CD4-positive, alpha-beta T cell treated with Interleukin-15 for 4 hours (primary cell): ENCODE measurements around the gene ZNF77.
"Not testable (repeated sequence)": the region's sequence is repeated elsewhere in the genome, so short reads cannot be mapped to it uniquely, and the experiment has no call there.

Experiments used
- DNase-seq: peaks from one replicate; pipeline ENCODE4 v3.0.0-alpha.2; 2020; ENCODE audit warnings: low spot score

The ZNF77 gene

GRCh38 chr19:2944775-2945574 lies at the start of gene ZNF77:
Gene ZNF77 (minus strand): TSS chr19:2944971. CDS start chr19:2944840, 131 bp downstream.
- DNase-seq: peak; percentile 100

GRCh38 chr19:2993579-2993978 lies 48.8 kb upstream of the ZNF77 start:
- no peak for DNase-seq

GRCh38 chr19:2992958-2993357 lies 48.2 kb upstream of the ZNF77 start:
- no peak for DNase-seq

- not testable (repeated sequence) for DNase-seq
These were observed 47.6 kb upstream of the ZNF77 start for GRCh38 chr19:2992333-2992732.

GRCh38 chr19:2989236-2989946 lies 44.6 kb upstream of the ZNF77 start:
- no peak for DNase-seq

- DNase-seq: no peak
These were observed 43.8 kb upstream of the ZNF77 start for GRCh38 chr19:2988568-2988967.

- DNase-seq: no peak
These were observed 43.0 kb upstream of the ZNF77 start for GRCh38 chr19:2987797-2988196.

- DNase-seq: no peak
These were observed 42.3 kb upstream of the ZNF77 start for GRCh38 chr19:2986951-2987524.

- DNase-seq: no peak
These were observed 39.4 kb upstream of the ZNF77 start for GRCh38 chr19:2984215-2984528.

- no peak for DNase-seq
These were observed 38.8 kb upstream of the ZNF77 start for GRCh38 chr19:2983351-2984214.

- no peak for DNase-seq
These were observed 38.2 kb upstream of the ZNF77 start for GRCh38 chr19:2982983-2983350.

- DNase-seq: no peak
These were observed 37.8 kb upstream of the ZNF77 start for GRCh38 chr19:2982561-2982960.

- no peak for DNase-seq
These were observed 37.1 kb upstream of the ZNF77 start for GRCh38 chr19:2981898-2982297.

GRCh38 chr19:2978772-2979171 lies 34.0 kb upstream of the ZNF77 start:
- DNase-seq: no peak

- no peak for DNase-seq
These were observed 33.5 kb upstream of the ZNF77 start for GRCh38 chr19:2978166-2978767.

- DNase-seq: no peak
These were observed 33.0 kb upstream of the ZNF77 start for GRCh38 chr19:2977746-2978138.

GRCh38 chr19:2977001-2977745 lies 32.4 kb upstream of the ZNF77 start, which contains the start of gene TLE6:
Gene TLE6 (plus strand): TSS chr19:2977564. CDS start chr19:2978234, 670 bp downstream.
- DNase-seq: peak; percentile 92

GRCh38 chr19:2976609-2977000 lies 31.8 kb upstream of the ZNF77 start:
- no peak for DNase-seq

GRCh38 chr19:2974342-2975041 lies 29.7 kb upstream of the ZNF77 start:
- DNase-seq: no peak

GRCh38 chr19:2973229-2973628 lies 28.5 kb upstream of the ZNF77 start:
- DNase-seq: no peak
